IPS-NIHi11 (cell line): Measurements from ENCODE around the gene AIG1.
"Not testable (repeated sequence)": the region's sequence is repeated elsewhere in the genome, so short reads cannot be mapped to it uniquely, and the experiment has no call there.

ENCODE experiments used
- DNase-seq: peaks from one replicate; pipeline ENCODE4 v3.0.0; 2012; ENCODE audit warnings: mixed read lengths, low spot score

AIG1 gene

GRCh38 chr6:143233554-143234285 lies 173.0 kb downstream of the AIG1 start:
- peak; percentile 44 for DNase-seq

- DNase-seq, result no peak
Observed at GRCh38 chr6:143234734-143235133, 174.0 kb downstream of the AIG1 start.

- peak; percentile 24 for DNase-seq
Observed at GRCh38 chr6:143236151-143236798, 175.6 kb downstream of the AIG1 start.

GRCh38 chr6:143238306-143238705 lies 177.6 kb downstream of the AIG1 start:
- no peak for DNase-seq

- DNase-seq, result no peak
Observed at GRCh38 chr6:143241111-143241510, 180.4 kb downstream of the AIG1 start.

GRCh38 chr6:143241911-143242310 lies 181.2 kb downstream of the AIG1 start:
- DNase-seq, result no peak

- DNase-seq, result no peak
Observed at GRCh38 chr6:143243786-143244185, 183.1 kb downstream of the AIG1 start.

- no peak for DNase-seq
Observed at GRCh38 chr6:143245656-143246055, 185.0 kb downstream of the AIG1 start.

GRCh38 chr6:143246166-143246775 lies 185.6 kb downstream of the AIG1 start:
- DNase-seq, result not testable (repeated sequence)

- DNase-seq, result no peak
Observed at GRCh38 chr6:143247586-143247985, 186.9 kb downstream of the AIG1 start.

GRCh38 chr6:143248359-143248758 lies 187.7 kb downstream of the AIG1 start:
- DNase-seq, result no peak

- DNase-seq, result no peak
Observed at GRCh38 chr6:143251288-143251687, 190.6 kb downstream of the AIG1 start.

GRCh38 chr6:143252961-143253360 lies 192.3 kb downstream of the AIG1 start:
- DNase-seq, result no peak

- no peak for DNase-seq
Observed at GRCh38 chr6:143253586-143253985, 192.9 kb downstream of the AIG1 start.

- no peak for DNase-seq
Observed at GRCh38 chr6:143258945-143259344, 198.3 kb downstream of the AIG1 start.

- no peak for DNase-seq
Observed at GRCh38 chr6:143260857-143261256, 200.2 kb downstream of the AIG1 start.

- DNase-seq, result no peak
Observed at GRCh38 chr6:143261899-143262436, 201.3 kb downstream of the AIG1 start.

- DNase-seq, result no peak
Observed at GRCh38 chr6:143262859-143263258, 202.2 kb downstream of the AIG1 start.

GRCh38 chr6:143264379-143264778 lies 203.7 kb downstream of the AIG1 start:
- DNase-seq, result no peak

- DNase-seq, result no peak
Observed at GRCh38 chr6:143264986-143265764, 204.5 kb downstream of the AIG1 start.

- DNase-seq, result no peak
Observed at GRCh38 chr6:143267760-143268159, 207.1 kb downstream of the AIG1 start.

GRCh38 chr6:143268439-143268838 lies 207.8 kb downstream of the AIG1 start:
- DNase-seq, result no peak
